Activated naive CD8-positive, alpha-beta T cell treated with anti-CD3 and anti-CD28 coated beads for 36 hours (primary cell): ENCODE data around the gene TAL2. TPM values are rescaled to one million over a fixed set of nuclear protein-coding genes. Genes with fewer than 3 reads are reported as not detected.

Experiments used
- DNase-seq: peaks from one replicate; pipeline ENCODE4 v3.0.0; 2021
- H3K27ac Mint-ChIP-seq: one replicate; pipeline ENCODE4 v1.8.0; 2022; ENCODE audit warnings: mild to moderate bottlenecking, moderate library complexity, mixed read lengths
- H3K27me3 Mint-ChIP-seq: one replicate; pipeline ENCODE4 v1.8.0; 2022; ENCODE audit warnings: mild to moderate bottlenecking, mixed read lengths
- H3K36me3 Mint-ChIP-seq: one replicate; pipeline ENCODE4 v1.8.0; 2021; ENCODE audit warnings: mild to moderate bottlenecking, mixed read lengths
- H3K4me1 Mint-ChIP-seq: one replicate; pipeline ENCODE4 v1.8.0; 2021; ENCODE audit warnings: mixed read lengths
- H3K4me3 Mint-ChIP-seq: one replicate; pipeline ENCODE4 v1.8.0; 2022; ENCODE audit warnings: mild to moderate bottlenecking, moderate library complexity, mixed read lengths
- H3K9me3 Mint-ChIP-seq: one replicate; pipeline ENCODE4 v1.8.0; 2022; ENCODE audit warnings: mixed read lengths
- total RNA-seq, 2 experiments: library from RNA; stranded (reverse); gene quantifications; one replicate each; pipeline ENCODE4 v1.2.3, GENCODE V29; 2021

Gene TAL2
- total RNA-seq, 2 experiments from 2014 or later, result not detected

GRCh38 chr9:105712297-105712696, 50.0 kb downstream of the TAL2 start:
- DNase-seq, result no peak
- Mint-ChIP-seq H3K27me3 (no peaks in the 10 kb centered on the region), H3K4me3 (no peak overlapping the region), H3K4me1 (peaks cover 10% of the 10 kb centered on the region), H3K36me3 (peaks cover 11% of the 10 kb centered on the region), H3K27ac (no peak overlapping the region), H3K9me3 (no peaks in the 10 kb centered on the region)

Other genes starting within 250 kb of the TAL2 start
- 1 to 10 TPM; 2.1 to 3.0 TPM for gene FSD1L, start 214.4 kb upstream of the TAL2 start, total RNA-seq
- 10 to 100 TPM; 15.8 to 20.7 TPM for gene FKTN, start 104.3 kb upstream of the TAL2 start, total RNA-seq
- 10 to 100 TPM; 16.8 to 17.8 TPM for gene TMEM38B, start 32.1 kb downstream of the TAL2 start, total RNA-seq